GM12864 (cell line): ENCODE data around the gene KLHL2.
"Not testable (repeated sequence)": the region's sequence is repeated elsewhere in the genome, so short reads cannot be mapped to it uniquely, and the experiment has no call there.

Experiments used
- DNase-seq: peaks from one replicate; pipeline ENCODE4 v3.0.0-alpha.2; 2011; ENCODE audit warnings: low read depth
- H3K4me3 ChIP-seq: 2 replicates; pipeline ENCODE4 v1.5.1; 2011; ENCODE audit warnings: mild to moderate bottlenecking, low read depth, low read length, control low read depth
- CTCF ChIP-seq: IDR thresholded peaks from 2 replicates; pipeline ENCODE4 v1.5.1; 2011; ENCODE audit warnings: low read depth, mild to moderate bottlenecking, moderate library complexity, low read length, control low read depth, inconsistent platforms; ENCODE audit errors: missing control alignments

Gene KLHL2

DNA sequence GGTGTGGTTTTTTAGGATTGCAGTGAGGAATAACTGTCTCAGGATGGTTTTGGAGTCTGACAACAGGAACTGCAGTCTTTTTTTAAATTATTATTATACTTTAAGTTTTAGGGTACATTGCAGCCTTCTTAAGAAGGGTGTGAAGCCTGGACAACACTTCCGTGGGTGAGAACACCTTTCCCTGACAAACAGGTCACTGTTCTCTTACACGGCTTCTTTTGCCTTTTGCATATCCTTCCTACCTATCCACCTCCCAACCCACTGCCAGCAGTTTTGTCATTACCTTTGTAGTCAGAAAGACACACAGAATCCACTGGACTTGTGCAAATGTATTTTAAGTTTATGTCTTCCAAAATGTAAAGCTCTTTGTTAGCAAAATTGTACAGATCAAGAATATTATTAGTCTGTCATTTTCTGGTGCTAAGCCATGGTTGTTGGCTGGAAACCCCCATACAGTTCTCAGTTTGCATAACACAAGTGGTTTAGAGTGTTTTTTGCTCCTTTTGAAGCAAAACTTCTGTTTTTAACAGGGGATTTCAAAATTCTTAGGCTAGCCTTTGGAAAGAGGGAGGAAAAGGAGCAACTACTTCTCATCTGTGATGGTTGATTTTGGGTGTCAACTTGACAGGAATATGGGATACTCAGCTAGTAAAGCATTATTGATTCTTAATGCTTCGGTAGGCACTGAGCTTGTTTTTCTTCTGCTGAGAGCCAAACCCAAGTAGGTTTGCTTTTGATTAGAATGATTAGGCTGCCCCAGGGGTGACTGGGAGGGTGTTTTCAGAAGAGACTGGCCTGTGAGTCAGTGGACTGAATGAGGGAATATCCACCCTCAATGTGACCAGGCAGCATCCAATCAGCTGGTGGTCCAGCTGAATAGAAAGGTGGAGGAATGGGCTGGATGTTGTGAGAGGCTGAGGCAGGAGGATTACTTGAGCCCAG, 29.4 kb upstream of the KLHL2 start:
- no peak for TF ChIP-seq CTCF
- DNase-seq, result peak; percentile 3
- H3K4me3 ChIP-seq, result no peak overlapping the region

- no peak for TF ChIP-seq CTCF
- H3K4me3 ChIP-seq, result no peak overlapping the region
Observed at GRCh38 chr4:165184220-165184619, 23.1 kb upstream of the KLHL2 start.

DNA sequence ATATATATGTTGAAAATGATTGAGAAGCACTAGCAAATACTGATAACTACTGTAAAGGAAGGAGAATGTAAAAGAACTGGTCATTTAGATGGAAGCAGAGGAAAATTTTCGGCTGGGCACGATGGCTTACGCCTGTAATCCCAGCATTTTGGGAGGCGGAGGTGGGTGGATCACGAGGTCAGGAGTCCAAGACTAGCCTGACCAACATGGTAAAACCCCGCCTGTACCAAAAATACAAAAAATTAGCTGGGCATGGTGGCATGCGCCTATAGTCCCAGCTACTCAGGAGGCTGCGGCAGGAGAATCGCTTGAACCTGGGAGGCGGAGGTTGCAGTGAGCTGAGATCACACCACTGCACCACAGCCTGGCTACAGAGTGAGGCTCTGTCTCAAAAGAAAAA, 22.4 kb upstream of the KLHL2 start:
- not testable (repeated sequence) for DNase-seq, H3K4me3 ChIP-seq

More at GRCh38 chr4:165184220-165184619, 23.1 kb upstream of the KLHL2 start:
- no peak for DNase-seq

DNA sequence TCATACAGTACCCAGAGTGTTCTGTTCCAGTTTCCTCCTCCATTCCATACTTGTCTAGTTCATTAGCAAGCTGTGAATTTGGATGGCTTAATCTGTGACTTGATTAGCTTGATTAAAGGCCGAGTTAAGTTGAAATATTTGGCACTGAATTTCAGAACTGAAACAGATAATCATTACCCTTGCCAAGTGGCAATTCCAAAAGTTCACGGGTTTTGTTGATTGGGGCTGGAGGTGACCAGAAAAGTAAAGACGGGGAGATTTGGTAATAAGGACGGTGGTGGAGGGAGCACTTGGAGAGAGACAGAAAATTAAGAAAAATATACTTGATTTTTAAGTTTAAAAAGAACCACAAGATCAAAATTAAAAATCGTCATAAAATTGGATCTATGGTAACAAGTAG, 21.9 kb upstream of the KLHL2 start:
- no peak overlapping the region for H3K4me3 ChIP-seq
- no peak for TF ChIP-seq CTCF

GRCh38 chr4:165190591-165191347, 16.6 kb upstream of the KLHL2 start:
- no peak for TF ChIP-seq CTCF
- no peak overlapping the region for H3K4me3 ChIP-seq
- no peak for DNase-seq

More for the DNA sequence above, 21.9 kb upstream of the KLHL2 start:
- DNase-seq, result no peak

GRCh38 chr4:165191348-165191656, 16.1 kb upstream of the KLHL2 start:
- no peak overlapping the region for H3K4me3 ChIP-seq
- no peak for TF ChIP-seq CTCF
- no peak for DNase-seq

DNA sequence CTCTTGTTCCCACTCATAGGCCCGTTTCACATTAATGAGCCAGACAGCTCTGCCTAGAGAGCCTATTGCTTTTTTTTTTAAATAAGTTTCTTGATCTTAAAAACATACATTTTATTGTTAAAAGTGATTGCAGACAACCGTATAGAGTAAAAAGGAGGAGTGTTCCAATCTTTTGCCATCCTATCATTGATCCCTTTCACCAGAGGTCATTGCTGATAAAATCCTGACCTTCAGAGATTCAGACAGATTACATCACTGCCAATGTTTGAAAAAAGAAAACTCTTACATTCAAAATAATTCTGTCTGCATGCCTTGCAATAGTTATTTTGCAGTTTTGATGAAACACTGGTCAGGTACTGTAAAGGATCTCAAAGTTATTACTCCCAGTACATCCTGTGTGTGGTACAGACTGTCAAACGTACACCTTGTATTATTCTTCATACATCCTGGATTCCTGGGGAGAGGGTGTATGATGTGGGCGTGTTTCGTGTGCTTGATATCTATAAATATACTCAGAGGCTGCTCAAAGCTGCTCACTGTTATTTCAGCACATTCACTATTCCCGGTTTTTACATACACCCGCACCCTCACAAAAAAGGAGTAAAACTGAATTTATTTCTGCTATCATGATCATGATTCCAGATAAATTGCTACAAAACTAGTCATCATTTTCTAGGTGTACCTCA, 15.4 kb upstream of the KLHL2 start:
- no peak for DNase-seq
- no peak for TF ChIP-seq CTCF

More for the DNA sequence above, 15.4 kb upstream of the KLHL2 start:
- no peak overlapping the region for H3K4me3 ChIP-seq
